GOT3 (cell line): Measurements from ENCODE around the gene ITIH6.
"Not testable (repeated sequence)": the region's sequence is repeated elsewhere in the genome, so short reads cannot be mapped to it uniquely, and the experiment has no call there.

Source experiments
- DNase-seq: peaks from one replicate; lab custom pipeline; 2025; ENCODE audit warnings: mixed read lengths; lab: John Stamatoyannopoulos, UW

Gene ITIH6

GRCh38 chrX:54808109-54808604 is 10.1 kb upstream of the ITIH6 start:
- no peak for DNase-seq

DNA sequence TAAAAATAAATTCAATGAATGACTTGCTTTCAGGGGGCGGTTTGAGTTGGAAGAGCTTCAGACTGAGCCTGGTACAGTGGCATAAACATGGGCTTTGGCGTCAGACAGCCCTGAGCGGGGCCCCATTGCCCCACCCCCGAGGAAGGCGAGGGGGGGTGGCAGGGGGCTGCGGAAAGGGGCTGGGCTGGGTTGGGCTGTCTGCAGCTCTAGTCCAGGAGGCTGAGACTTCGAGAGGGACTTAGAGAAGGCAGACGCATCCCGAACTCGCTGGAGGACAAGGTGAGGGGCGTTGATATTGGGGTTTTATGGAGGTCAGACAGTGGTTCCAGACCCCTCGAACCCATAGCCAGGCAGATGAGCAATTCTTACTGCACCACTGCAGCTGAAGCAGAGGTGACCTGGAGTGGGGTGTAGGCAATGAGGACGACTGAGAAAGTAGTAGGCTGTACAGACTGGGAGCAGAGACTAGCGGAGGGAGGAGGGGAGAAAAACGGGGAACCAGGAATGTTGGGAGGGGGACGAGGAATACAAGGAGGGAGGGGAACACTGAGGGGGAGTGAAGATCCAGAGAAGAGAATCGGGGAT is 9.6 kb upstream of the ITIH6 start, which contains the start of gene MAGED2:
Gene MAGED2, plus strand, starts transcription at position 222 of the 585 bp plus-strand sequence. CDS start 1,587 bp downstream, outside the sequence.
- DNase-seq: no peak

DNA sequence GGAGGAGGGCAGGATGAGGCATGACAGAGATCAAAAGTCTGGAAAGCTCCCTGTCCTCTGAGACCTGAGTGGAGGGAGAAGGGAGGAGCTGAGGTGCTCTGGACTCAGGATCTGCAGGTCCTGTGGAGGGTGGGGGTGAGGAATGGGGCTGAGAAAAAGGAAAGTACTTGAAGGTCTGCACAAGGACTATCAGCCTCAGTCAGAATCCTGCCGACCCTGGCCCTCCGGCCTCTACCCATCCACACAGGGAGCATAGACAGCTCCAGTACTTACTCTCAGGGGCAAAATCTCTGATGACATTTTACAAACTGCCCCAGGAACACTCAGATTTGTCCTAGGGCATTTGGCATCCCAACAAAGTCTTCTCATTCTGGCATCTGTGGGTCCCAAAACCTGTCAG is 991 bp upstream of the ITIH6 start:
- DNase-seq: no peak

DNA sequence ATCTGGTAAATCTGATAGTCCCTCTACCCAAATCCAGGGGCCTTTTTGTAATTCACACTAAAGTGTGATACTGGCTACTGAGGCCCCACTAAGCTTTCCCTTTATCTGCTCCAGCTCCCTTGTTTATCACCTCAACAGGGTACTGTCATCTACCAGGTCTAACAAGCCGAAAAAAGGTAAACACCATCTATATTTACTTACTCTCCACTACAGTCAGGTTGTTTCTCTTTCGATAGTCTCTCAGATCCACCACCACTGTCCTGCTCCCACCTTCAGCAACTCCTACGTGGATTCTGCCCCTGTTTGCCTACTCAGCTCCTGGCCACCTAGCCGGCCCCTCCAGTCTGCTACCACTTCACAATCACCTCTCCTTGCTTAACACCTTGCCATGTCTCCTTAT is 3.3 kb downstream of the ITIH6 start:
- no peak for DNase-seq

- DNase-seq: no peak
Measured at GRCh38 chrX:54794028-54794427, 4.0 kb downstream of the ITIH6 start.

DNA sequence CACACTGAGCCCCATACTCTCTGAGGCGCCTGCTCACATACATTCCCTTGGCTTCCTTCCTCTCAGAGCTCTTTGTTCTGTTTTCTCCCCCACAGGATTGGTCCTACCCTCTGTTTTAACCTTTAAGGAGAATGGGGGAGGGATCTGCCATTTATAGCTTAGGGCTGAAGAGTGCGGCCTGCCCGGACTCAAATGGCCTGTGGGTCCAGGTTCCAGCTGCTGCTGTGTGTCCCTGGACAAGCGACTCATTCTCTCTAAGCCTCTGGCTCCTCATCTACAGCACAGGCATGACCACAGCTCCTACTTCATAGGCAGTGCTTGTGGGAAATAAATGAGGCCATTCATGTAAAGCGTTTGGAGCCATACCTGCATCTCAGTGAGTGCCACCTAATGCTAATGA is 8.7 kb downstream of the ITIH6 start:
- DNase-seq: not testable (repeated sequence)

- no peak for DNase-seq
Measured at GRCh38 chrX:54788446-54788845, 9.6 kb downstream of the ITIH6 start.

- DNase-seq: no peak
Measured at GRCh38 chrX:54786967-54787366, 11.1 kb downstream of the ITIH6 start.

- no peak for DNase-seq
Measured at GRCh38 chrX:54785901-54786300, 12.2 kb downstream of the ITIH6 start.

DNA sequence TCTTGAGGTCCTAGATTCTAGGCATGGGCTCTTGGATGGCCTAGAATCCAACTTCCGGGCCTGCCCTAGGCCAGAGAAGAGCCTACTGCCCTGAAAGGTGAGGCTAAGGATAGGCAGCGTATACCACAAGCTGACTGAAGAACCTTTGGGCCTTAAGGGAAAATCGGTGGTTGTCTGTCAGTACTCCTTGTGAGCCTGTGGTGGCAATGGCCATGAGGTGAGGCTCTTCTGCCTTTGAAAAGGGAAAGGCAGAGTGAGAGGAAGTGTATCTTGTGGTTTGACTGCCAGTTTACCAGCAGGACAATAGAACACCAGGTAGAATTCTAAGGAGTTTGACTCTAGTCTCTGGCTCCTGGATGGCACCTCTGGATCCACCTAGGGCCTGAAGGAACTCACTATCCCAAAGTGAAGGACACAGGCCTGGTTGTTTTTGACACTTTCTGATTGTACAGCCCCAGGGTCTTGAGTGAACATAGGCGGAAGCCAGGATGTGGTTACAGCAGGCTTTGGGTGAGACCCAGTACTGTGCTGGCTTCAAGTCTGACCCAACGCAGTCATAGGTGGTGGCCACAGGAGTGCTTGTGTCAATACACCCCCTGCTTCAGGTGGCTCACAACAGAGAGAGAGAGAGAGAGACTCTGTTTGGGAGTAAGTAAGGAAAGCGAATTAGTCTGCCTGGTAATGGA is 20.9 kb downstream of the ITIH6 start:
- no peak for DNase-seq

- DNase-seq: no peak
Measured at GRCh38 chrX:54776061-54776460, 22.0 kb downstream of the ITIH6 start.

DNA sequence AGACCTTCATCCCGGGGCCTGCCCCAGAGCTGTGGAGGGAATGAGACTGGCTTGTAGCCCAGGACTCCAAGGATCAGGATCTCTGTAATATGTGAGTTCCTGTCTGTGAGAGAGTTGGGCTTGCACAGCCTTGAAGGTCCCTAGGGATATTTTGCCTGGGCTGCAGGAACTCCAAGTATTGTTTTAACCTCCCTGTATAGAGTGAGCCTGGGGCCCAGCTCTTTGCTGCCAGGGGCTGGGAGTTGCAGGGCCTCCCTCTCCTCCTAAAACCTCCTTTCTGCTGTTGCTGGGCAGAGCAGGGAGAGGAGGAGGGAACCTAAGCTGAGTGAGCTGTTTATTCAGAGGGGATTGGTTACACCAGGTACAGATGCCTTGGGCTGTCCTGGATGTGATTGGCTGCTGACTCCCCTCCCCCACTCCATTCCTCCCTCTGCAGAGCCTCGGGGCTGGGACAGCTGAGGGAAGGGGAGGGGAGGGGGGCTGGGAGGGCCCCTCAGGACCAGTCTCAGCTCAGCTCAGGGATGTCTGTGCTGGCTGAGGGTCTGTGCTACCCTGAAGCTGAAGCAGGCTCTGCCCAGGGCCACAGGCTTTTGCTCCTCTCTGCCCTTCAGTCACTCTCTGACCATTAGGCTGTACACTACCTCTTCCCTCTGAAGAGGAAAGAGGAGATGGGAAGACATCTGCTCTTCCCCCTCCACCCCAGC is 23.5 kb downstream of the ITIH6 start:
- not testable (repeated sequence) for DNase-seq

GRCh38 chrX:54758114-54759055 is 39.7 kb downstream of the ITIH6 start:
- DNase-seq: no peak

DNA sequence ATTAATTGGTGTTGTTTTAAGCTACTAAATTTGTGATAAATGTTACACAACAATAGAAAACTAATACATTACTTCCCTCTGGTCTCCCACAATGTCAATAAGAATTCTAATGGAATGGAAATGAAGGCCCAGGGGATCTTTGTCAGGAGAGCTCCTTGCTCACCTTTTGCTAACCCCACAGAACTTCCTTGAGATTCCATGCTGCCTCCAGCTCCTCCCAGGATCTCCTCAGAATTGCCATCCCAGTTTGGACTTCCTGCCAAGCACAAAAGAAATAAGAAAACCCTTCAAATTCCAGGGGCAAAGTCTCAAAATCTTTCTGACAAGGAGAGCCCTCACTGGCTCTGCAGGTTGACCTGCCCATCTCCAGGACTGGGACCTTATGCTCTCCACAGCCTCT is 43.2 kb downstream of the ITIH6 start:
- DNase-seq: no peak

GRCh38 chrX:54748626-54749025 is 49.4 kb downstream of the ITIH6 start:
- no peak for DNase-seq

GRCh38 chrX:54747733-54748393 is 50.2 kb downstream of the ITIH6 start:
- DNase-seq: no peak

- DNase-seq: no peak
Measured at GRCh38 chrX:54746928-54747327, 51.1 kb downstream of the ITIH6 start.

- no peak for DNase-seq
Measured at GRCh38 chrX:54745676-54746075, 52.4 kb downstream of the ITIH6 start.

DNA sequence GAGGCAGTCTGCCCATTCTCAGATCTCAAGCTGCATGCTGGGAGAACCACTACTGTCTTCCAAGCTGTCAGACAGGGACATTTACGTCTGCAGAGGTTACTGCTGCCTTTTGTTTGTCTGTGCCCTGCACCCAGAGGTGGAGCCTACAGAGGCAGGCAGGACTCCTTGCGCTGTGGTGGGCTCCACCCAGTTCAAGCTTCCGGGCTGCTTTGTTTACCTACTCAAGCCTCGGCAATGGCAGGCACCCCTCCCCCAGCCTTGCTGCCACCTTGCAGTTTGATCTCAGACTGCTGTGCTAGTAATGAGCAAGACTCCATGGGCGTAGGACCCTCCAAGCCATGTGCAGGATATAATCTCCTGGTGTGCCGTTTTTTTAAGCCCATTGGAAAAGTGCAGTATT is 59.5 kb downstream of the ITIH6 start:
- DNase-seq: not testable (repeated sequence)

- not testable (repeated sequence) for DNase-seq
Measured at GRCh38 chrX:54736298-54736942, 61.6 kb downstream of the ITIH6 start.

DNA sequence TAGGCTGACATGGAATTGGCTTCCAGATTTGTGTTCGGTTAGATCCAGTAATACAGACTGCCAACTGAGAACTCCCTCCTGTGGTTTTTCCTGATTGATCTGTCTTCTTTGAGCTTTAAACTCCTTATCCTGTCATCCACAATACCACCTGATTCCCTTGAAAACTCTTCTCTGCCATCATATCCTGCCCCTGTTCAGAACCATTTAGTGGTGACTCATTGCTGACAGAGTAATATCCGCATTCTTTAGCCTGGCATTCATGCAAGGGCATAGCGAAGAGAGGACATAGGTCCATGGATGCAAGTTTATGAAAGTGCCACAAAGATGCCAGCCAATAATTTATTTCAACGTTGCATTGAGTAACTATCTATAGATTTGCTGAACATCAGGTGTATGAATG is 76.6 kb downstream of the ITIH6 start:
- no peak for DNase-seq
